NT2/D1 (cell line): ENCODE measurements around the gene FHAD1.

Source experiments
- DNase-seq: peaks from one replicate; pipeline ENCODE4 v3.0.0-alpha.2; 2011; ENCODE audit warnings: low read depth, low spot score
- H3K27me3 ChIP-seq: 2 replicates; pipeline ENCODE4 v1.6.0; 2011; ENCODE audit warnings: mild to moderate bottlenecking; ENCODE audit not compliant: insufficient read length, insufficient read depth
- H3K36me3 ChIP-seq: 2 replicates; pipeline ENCODE4 v1.6.1; 2011; ENCODE audit warnings: mild to moderate bottlenecking, low read length, mixed read lengths; ENCODE audit not compliant: insufficient read depth, insufficient read length
- H3K4me1 ChIP-seq: 2 replicates; pipeline ENCODE4 v1.5.1; 2011; ENCODE audit not compliant: insufficient read depth, insufficient read length
- H3K4me3 ChIP-seq: 2 replicates; pipeline ENCODE4 v1.5.1; 2011; ENCODE audit warnings: low read depth; ENCODE audit not compliant: insufficient read length
- H3K9ac ChIP-seq: 2 replicates; pipeline ENCODE4 v1.6.0; 2011; ENCODE audit warnings: low read depth; ENCODE audit not compliant: insufficient read length
- H3K9me3 ChIP-seq: 2 replicates; pipeline ENCODE4 v1.5.1; 2011; ENCODE audit warnings: mild to moderate bottlenecking, low read length; ENCODE audit not compliant: insufficient read depth
- SUZ12 ChIP-seq: IDR thresholded peaks from 2 replicates; pipeline ENCODE4 v1.6.1; 2011; ENCODE audit not compliant: insufficient read length, insufficient read depth; ENCODE audit errors: extremely low read depth
- YY1 ChIP-seq: IDR thresholded peaks from 2 replicates; pipeline ENCODE4 v1.6.1; 2011; ENCODE audit not compliant: insufficient read length, insufficient read depth
- ZNF274 ChIP-seq: IDR thresholded peaks from 2 replicates; pipeline ENCODE4 v1.6.1; 2011; ENCODE audit warnings: mild to moderate bottlenecking, low read depth, low read length

Gene FHAD1

GRCh38 chr1:15246960-15247614 lies at the start of gene FHAD1:
Gene FHAD1 (plus strand): TSS chr1:15247223. CDS start chr1:15251785, 4,562 bp downstream.
- peak; percentile 33 for DNase-seq
- peaks cover 6% of the 10 kb centered on the region for H3K4me1 ChIP-seq
- H3K36me3 ChIP-seq, result no peaks in the 10 kb centered on the region
- no peaks in the 10 kb centered on the region for H3K27me3 ChIP-seq
- H3K9ac ChIP-seq, result peak within 1 kb of the TSS; percentile 70
- TF ChIP-seq SUZ12, result no peak
- no peak for TF ChIP-seq ZNF274
- no peaks in the 10 kb centered on the region; the same call in 1 of the 2 replicates for H3K9me3 ChIP-seq
- H3K4me3 ChIP-seq, result peak within 1 kb of the TSS; percentile 54

DNA sequence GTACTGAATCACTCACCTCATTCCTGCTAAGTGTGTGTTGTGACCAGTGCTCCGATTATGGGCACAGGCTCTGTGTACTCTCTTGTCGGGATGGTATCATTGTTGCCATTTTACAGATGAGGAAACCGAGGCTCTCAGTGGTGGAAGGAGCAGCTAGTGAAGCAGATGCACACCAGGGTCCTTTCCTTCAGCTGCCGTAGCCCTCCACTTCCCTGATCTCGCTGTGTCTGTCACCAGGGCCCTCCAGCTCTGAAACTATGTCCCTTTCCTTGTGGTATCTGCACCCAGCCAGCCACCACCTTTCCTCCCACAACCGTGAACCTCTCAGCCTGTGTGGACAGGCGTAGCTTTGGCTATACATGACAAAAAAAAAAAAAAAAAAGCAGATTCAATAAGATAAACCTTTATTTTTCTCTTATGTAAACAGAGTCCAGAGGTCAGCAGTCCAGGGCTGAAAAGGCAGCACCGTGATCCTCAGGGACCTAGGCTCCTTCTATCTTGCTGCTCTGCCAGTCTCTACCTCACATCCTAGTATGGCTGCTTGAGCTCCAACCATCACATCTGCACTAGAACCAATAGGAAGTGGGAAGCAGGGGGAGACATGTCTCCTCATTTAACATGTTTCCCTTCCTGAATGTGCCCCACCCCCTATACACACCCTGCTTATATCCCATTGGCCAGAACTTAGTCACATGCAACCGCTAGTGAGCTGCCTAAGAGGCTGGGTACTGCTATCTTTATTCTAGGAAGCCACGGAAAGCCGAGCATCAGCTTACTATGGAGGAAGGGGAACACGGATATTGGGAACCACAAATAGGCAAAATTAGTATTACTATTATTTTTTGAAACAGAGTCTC lies 49.2 kb upstream of the FHAD1 start:
- TF ChIP-seq YY1 (no peak), SUZ12 (no peak), ZNF274 (no peak)
- no peaks in the 10 kb centered on the region for H3K36me3 ChIP-seq
- H3K4me1 ChIP-seq, result peaks cover 7% of the 10 kb centered on the region
- H3K9me3 ChIP-seq, result no peaks in the 10 kb centered on the region
- no peak for DNase-seq
- peak overlapping the region; percentile 56 for H3K9ac ChIP-seq
- no peak overlapping the region for H3K4me3 ChIP-seq
- H3K27me3 ChIP-seq, result no peaks in the 10 kb centered on the region

- H3K36me3 ChIP-seq, result no peaks in the 10 kb centered on the region
- peaks cover 7% of the 10 kb centered on the region for H3K4me1 ChIP-seq
- no peaks in the 10 kb centered on the region for H3K9me3 ChIP-seq
- no peaks in the 10 kb centered on the region for H3K27me3 ChIP-seq
- no peak for TF ChIP-seq ZNF274
- no peak for TF ChIP-seq YY1
- TF ChIP-seq SUZ12, result no peak
- no peak overlapping the region for H3K9ac ChIP-seq
- no peak overlapping the region for H3K4me3 ChIP-seq
- DNase-seq, result no peak
These were observed 48.3 kb upstream of the FHAD1 start for GRCh38 chr1:15198684-15199083.

DNA sequence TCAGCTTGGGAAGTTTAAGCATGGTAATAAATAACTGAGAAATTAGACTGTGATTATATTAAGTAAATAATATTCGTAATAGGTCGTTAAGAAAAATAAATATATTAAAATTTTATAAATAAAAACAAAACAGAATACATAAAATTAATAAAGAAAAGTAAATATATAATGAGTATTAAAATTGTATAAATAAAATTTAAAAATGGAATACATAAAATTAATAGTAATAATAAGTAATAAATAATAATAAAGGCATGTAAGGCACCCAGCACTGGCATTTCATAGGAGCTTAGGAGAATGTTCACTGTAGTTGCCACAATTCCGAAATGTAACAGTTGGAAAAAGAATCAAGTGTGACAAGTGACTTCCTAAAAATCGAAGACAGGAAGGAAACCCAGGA lies 45.8 kb upstream of the FHAD1 start:
- Histone ChIP-seq H3K4me3 (no peak overlapping the region), H3K36me3 (no peaks in the 10 kb centered on the region), H3K9me3 (no peaks in the 10 kb centered on the region), H3K27me3 (no peaks in the 10 kb centered on the region), H3K9ac (no peak overlapping the region), H3K4me1 (peaks cover 8% of the 10 kb centered on the region)
- DNase-seq, result no peak
- TF ChIP-seq ZNF274 (no peak), SUZ12 (no peak), YY1 (no peak)

GRCh38 chr1:15201849-15202551 lies 45.0 kb upstream of the FHAD1 start:
- DNase-seq, result no peak
- peaks cover 10% of the 10 kb centered on the region for H3K4me1 ChIP-seq

DNA sequence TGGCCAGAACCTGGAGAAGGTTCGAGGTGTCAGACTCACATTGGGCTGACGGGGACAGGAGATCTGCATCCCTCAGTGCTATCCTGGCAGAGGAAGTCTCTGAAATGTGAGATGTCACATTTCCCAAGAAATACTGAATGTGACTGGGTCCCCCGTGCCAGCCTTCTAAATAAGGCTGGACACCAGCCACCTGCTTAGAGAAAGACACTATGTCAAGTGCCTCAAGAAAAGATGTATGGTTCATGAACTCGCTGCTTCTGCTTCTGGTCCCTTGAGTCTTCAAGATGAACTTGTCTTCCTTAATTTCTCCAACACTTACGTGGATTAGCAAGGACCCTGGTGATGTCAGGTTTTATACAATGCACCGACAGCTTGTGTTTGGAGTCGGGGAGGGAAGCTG lies 42.1 kb upstream of the FHAD1 start:
- Histone ChIP-seq H3K36me3 (no peaks in the 10 kb centered on the region), H3K9me3 (no peaks in the 10 kb centered on the region), H3K27me3 (no peaks in the 10 kb centered on the region), H3K4me1 (peaks cover 13% of the 10 kb centered on the region), H3K4me3 (no peak overlapping the region), H3K9ac (no peak overlapping the region)
- no peak for DNase-seq
- TF ChIP-seq YY1 (no peak), ZNF274 (no peak)

More at GRCh38 chr1:15201849-15202551, 45.0 kb upstream of the FHAD1 start:
- Histone ChIP-seq H3K36me3 (no peaks in the 10 kb centered on the region), H3K27me3 (no peaks in the 10 kb centered on the region), H3K9ac (no peak overlapping the region), H3K4me3 (no peak overlapping the region), H3K9me3 (no peaks in the 10 kb centered on the region)
- TF ChIP-seq YY1 (no peak), ZNF274 (no peak), SUZ12 (no peak)
